HepG2 (cell line): ENCODE data around the gene PDK2. TPM values are rescaled to one million over a fixed set of nuclear protein-coding genes. Genes with fewer than 3 reads are reported as not detected.

Source experiments
- FOXP1 ChIP-seq, 2 experiments: fragments of 450-650 bp in 1 of 2; IDR thresholded peaks; 2 replicates each; pipeline ENCODE4 v1.6.1; 2017 to 2018; ENCODE audit warnings: antibody characterized with exemption in 1 of 2
- HDAC2 ChIP-seq: sonication (generic); formaldehyde crosslinking; IDR thresholded peaks from 2 replicates; pipeline ENCODE4 v1.4.0; 2020; ENCODE audit warnings: missing genetic modification reagents
- KLF12 ChIP-seq: sonication (generic); formaldehyde crosslinking; IDR thresholded peaks from 2 replicates; pipeline ENCODE4 v1.4.0; 2020; ENCODE audit warnings: missing genetic modification reagents, borderline replicate concordance
- NFAT5 ChIP-seq: sonication (generic); formaldehyde crosslinking; IDR thresholded peaks from 2 replicates; pipeline ENCODE4 v1.4.0; 2020; ENCODE audit warnings: missing genetic modification reagents
- NFATC3 ChIP-seq: sonication (generic); formaldehyde crosslinking; IDR thresholded peaks from 2 replicates; pipeline ENCODE4 v1.5.1; 2020; ENCODE audit warnings: mild to moderate bottlenecking, missing genetic modification reagents
- PAF1 ChIP-seq: IDR thresholded peaks from 2 replicates; pipeline ENCODE4 v1.6.1; 2016; ENCODE audit warnings: missing genetic modification reagents, missing compliant biosample characterization
- RFXAP ChIP-seq: sonication (generic); formaldehyde crosslinking; IDR thresholded peaks from 2 replicates; pipeline ENCODE4 v1.4.0; 2020; ENCODE audit warnings: missing genetic modification reagents, borderline replicate concordance
- SALL2 ChIP-seq: sonication (generic); formaldehyde crosslinking; IDR thresholded peaks from 2 replicates; pipeline ENCODE4 v1.8.1; 2023; ENCODE audit warnings: mild to moderate bottlenecking, missing genetic modification reagents, inconsistent platforms
- TGIF2 ChIP-seq: IDR thresholded peaks from 2 replicates; pipeline ENCODE4 v1.6.1; 2016; ENCODE audit warnings: control low read depth, missing compliant biosample characterization
- ZNF263 ChIP-seq: sonication (generic); formaldehyde crosslinking; IDR thresholded peaks from 2 replicates; pipeline ENCODE4 v1.4.0; 2020; ENCODE audit warnings: missing genetic modification reagents
- ZSCAN30 ChIP-seq: sonication (generic); formaldehyde crosslinking; IDR thresholded peaks from 2 replicates; pipeline ENCODE4 v1.5.0; 2020; ENCODE audit warnings: mild to moderate bottlenecking, missing genetic modification reagents
- polyA plus RNA-seq, 8 experiments: library from polyadenylated mRNA; depleted of rRNA in 3 of 8; stranded (reverse) in 7 of 8; unstranded in 1 of 8; fragments of >200 nt; fragmentation: Illumina TruSeq in 4 of 8; extraction: Trizol in 4 of 8; gene quantifications; 2 replicates each; pipeline versions ENCODE4 v1.2.1 to v1.2.3, GENCODE V29; 2011 to 2016; ENCODE audit warnings: low read depth in 4 of 8, missing spikeins in 1 of 8, mixed read lengths in 1 of 8; ENCODE audit not compliant: insufficient read depth in 1 of 8
- total RNA-seq, 5 experiments: library from RNA; depleted of rRNA; stranded (reverse); fragments of >200 nt; fragmentation: Illumina TruSeq; extraction: Trizol; gene quantifications; 2 replicates each; pipeline ENCODE4 v1.2.3, GENCODE V29; 2016; ENCODE audit warnings: low read depth in 1 of 5
- TF ChIP-seq, protein P1 (sequence below): IDR thresholded peaks from 2 replicates; pipeline ENCODE4 v1.6.1; 2016
- TF ChIP-seq, protein P2 (sequence below): sonication (generic); formaldehyde crosslinking; IDR thresholded peaks from 2 replicates; pipeline ENCODE4 v1.8.0; 2022; ENCODE audit warnings: mild to moderate bottlenecking, missing genetic modification reagents
- TF ChIP-seq, protein P3 (sequence below): fragments of 450-650 bp; IDR thresholded peaks from 2 replicates; pipeline ENCODE4 v1.6.1; 2017
- TF ChIP-seq, protein P4 (sequence below): sonication (generic); formaldehyde crosslinking; IDR thresholded peaks from 2 replicates; pipeline ENCODE4 v1.8.0; 2022; ENCODE audit warnings: low read depth, missing genetic modification reagents

PDK2 gene
- total and polyA plus RNA-seq, 2 of the 13 experiments (the other 11 are each of a cell fraction or from before 2014, with no cell fraction given): 18.5 to 59.7 TPM

DNA sequence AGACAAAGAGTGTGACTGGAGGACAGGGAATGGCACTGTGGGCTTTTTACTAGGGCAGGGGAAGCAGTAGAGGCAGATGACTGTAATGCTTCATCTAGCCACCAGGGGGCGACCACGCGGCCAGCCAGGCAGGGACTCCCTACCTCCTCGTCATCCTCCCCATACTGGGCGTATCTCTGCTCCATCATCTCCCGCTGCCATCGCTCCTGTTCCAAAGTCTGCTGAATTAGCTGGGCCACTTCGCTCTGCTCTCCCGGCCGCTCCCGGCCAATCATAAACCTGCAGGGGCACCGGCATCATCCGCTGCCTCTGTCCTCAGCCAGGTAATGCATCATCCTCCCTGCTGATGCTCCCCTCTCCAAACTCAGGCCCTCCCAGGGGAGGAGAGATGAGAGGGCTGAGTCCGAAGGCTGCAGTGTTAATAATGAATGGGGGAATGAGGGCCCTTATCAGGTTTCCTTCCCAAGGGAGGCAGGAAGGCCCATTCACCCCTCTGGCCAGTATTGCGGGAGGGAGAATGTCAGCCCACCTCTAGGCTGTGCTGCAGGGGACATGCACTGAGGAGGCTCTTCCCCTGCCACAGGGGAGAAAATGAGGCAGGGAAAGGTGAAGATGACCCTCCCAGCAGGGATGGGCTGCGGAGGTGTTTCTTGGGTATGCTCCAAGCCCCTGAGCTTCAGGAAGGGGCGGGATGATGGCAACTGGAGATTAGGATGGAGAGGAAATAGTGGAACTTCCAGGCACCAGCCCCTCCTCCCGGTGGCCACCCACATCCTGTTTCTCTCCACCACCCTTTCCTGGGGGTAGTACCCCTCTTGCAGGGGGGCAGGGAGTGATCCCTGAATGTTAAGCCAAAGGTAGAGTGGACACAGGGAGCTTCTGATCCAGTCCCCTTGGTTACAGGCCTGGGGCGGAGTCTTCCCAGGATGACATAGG, 45.1 kb downstream of the PDK2 start (continued):
- TF ChIP-seq NFAT5 (no peak), ZSCAN30 (no peak), TGIF2 (CRISPR knock-in tag) (peak; percentile 48; the same call in 1 of the 2 replicates), HDAC2 (CRISPR knock-in tag) (peak; percentile 27; the same call in 1 of the 2 replicates), KLF12 (no peak), PAF1 (CRISPR knock-in tag) (no peak), SALL2 (CRISPR knock-in tag) (peak; percentile 61; the same call in 1 of the 2 replicates), NFATC3 (CRISPR knock-in tag) (no peak), RFXAP (peak; percentile 33; the same call in 1 of the 2 replicates), FOXP1 (IDR thresholded peaks at IDR 0.05) (no peak), FOXP1 (CRISPR knock-in tag; IDR thresholded peaks at IDR 0.05) (no peak), ZNF263 (CRISPR knock-in tag) (peak; percentile 94)
- TF ChIP-seq, protein P1, sequence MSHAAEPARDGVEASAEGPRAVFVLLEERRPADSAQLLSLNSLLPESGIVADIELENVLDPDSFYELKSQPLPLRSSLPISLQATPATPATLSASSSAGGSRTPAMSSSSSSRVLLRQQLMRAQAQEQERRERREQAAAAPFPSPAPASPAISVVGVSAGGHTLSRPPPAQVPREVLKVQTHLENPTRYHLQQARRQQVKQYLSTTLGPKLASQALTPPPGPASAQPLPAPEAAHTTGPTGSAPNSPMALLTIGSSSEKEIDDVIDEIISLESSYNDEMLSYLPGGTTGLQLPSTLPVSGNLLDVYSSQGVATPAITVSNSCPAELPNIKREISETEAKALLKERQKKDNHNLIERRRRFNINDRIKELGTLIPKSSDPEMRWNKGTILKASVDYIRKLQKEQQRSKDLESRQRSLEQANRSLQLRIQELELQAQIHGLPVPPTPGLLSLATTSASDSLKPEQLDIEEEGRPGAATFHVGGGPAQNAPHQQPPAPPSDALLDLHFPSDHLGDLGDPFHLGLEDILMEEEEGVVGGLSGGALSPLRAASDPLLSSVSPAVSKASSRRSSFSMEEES (CRISPR knock-in tag): peak; percentile 39; the same call in 1 of the 2 replicates
- TF ChIP-seq, protein P2, sequence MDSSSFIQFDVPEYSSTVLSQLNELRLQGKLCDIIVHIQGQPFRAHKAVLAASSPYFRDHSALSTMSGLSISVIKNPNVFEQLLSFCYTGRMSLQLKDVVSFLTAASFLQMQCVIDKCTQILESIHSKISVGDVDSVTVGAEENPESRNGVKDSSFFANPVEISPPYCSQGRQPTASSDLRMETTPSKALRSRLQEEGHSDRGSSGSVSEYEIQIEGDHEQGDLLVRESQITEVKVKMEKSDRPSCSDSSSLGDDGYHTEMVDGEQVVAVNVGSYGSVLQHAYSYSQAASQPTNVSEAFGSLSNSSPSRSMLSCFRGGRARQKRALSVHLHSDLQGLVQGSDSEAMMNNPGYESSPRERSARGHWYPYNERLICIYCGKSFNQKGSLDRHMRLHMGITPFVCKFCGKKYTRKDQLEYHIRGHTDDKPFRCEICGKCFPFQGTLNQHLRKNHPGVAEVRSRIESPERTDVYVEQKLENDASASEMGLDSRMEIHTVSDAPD (CRISPR knock-in tag): no peak
- TF ChIP-seq, protein P3, sequence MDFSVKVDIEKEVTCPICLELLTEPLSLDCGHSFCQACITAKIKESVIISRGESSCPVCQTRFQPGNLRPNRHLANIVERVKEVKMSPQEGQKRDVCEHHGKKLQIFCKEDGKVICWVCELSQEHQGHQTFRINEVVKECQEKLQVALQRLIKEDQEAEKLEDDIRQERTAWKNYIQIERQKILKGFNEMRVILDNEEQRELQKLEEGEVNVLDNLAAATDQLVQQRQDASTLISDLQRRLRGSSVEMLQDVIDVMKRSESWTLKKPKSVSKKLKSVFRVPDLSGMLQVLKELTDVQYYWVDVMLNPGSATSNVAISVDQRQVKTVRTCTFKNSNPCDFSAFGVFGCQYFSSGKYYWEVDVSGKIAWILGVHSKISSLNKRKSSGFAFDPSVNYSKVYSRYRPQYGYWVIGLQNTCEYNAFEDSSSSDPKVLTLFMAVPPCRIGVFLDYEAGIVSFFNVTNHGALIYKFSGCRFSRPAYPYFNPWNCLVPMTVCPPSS: no peak
- TF ChIP-seq, protein P4, sequence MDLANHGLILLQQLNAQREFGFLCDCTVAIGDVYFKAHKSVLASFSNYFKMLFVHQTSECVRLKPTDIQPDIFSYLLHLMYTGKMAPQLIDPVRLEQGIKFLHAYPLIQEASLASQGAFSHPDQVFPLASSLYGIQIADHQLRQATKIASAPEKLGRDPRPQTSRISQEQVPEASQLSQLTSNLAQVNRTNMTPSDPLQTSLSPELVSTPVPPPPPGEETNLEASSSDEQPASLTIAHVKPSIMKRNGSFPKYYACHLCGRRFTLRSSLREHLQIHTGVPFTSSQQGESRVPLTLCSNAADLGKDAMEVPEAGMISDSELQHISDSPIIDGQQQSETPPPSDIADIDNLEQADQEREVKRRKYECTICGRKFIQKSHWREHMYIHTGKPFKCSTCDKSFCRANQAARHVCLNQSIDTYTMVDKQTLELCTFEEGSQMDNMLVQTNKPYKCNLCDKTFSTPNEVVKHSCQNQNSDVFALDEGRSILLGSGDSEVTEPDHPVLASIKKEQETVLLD (CRISPR knock-in tag): no peak
